Measurements from ENCODE around the gene TAF1D.

GRCh38 chr11:93717501-93717900, 23.8 kb downstream of the TAF1D start:
- no peak for TF ChIP-seq CTCF (conservative IDR thresholded peaks at IDR 0.05)
- no peak for TF ChIP-seq EZH2 (IDR thresholded peaks at IDR 0.05; ENCODE audit: low read depth)

All from PC-9 (cell line).